ENCODE data around the gene DSTN. TPM values are rescaled to one million over a fixed set of nuclear protein-coding genes. Genes with fewer than 3 reads are reported as not detected.

The DSTN gene
- total RNA-seq, 1 experiment from 2014 or later: 378 TPM

DNA sequence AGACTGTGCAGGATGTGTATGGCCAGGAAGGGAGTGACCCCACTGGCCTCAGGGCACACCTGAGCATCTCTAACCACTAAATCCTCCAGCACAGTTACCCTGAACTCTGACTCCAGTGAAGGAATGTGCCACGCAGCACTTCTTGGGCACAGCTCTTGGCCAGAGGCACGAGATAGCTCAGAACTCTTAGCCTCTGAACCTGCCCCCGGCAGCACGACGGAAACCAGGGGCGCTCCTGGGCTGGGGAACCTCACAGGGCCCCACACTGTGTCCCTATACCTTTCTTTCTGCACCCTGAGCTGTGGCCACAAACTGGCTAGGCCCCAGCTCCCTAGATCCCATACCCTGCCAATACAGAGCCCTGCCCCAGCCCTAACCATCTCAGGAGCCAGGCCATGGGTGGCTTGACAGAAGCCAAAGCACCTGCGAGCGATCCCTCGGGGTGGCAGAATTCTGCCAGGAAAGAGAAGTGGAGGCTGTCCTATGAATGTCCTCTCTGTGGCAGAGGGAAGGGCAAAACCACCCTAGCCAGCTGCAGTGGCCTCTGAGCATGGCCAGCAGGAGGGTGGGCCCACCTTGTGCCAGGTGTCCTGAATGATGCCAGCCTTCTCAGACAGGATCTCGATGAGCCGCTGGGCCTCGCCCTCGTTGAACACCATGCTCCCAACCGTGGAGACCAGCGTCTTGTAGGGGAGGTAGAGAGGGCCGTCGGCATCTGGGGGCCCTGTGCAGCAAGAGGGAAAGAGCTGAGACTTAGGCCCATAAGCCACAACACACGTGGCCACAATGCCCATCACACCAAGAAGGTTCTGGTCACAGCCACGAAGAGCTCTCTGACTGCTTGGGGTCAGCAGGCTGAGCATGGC lies 72.8 kb downstream of the DSTN start:
- DNase-seq (ENCODE audit: low spot score): no peak
- in situ Hi-C loops (cut with HindIII; ENCODE audit: low sequenced_read_pairs): no loop called here

DNA sequence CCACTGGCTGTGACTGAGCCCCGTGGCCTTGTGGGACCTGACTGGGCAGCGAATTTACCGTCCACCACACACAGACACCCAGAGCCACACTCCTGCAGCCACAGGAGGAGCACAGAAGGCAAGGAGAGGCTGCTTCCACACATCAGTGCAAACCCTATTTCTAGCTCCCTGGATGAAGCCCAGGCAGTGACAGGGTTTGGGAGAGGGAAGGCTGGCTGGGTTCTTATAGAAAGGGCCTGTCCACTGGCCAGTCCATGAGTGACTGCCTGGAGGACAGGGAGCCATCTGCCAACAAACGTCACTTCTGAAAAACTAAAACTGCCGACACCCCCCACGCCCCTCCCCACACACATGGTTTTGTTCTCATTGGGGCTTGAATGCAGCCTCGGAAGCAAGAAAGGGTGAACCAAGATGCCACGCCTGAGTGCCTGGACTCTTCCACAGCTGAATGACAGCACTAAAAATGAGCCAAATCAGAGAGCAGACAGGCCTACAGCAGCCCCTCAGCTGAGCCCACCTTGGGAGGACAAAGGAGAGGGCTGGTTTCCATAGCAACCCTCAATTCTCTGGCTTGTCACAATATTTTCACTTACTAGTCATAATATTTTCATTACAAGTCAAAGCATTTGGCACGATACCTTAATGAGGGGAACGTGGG lies 73.8 kb downstream of the DSTN start:
- DNase-seq (ENCODE audit: low spot score): no peak
- in situ Hi-C loops (cut with HindIII; ENCODE audit: low sequenced_read_pairs): no loop called here

DNA sequence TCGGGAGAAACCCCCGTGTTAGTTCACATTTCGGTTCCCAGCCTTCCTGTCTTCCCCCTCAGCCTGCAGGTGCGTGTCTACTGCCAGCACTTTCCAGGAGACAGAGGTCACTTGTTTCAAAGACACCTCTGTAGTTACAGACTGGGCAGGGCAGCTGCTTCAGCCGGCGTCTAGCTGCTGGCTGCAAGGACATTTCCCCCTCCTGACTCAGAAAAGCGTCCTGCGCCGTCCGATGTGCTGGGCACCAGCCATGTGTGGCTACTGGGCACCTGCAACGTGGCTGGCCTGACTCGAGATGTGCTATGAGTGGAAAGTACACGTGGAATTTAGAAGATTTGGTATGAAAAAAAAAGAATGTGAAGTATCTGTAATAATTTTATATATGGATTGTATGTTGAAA lies 74.6 kb downstream of the DSTN start:
- DNase-seq (ENCODE audit: low spot score): no peak

GRCh38 chr20:17645010-17645409 lies 75.1 kb downstream of the DSTN start:
- no peak for DNase-seq (ENCODE audit: low spot score)
- in situ Hi-C loops (cut with HindIII; ENCODE audit: low sequenced_read_pairs): no loop called here

More for the DNA sequence above, 74.6 kb downstream of the DSTN start:
- in situ Hi-C loops (cut with HindIII; ENCODE audit: low sequenced_read_pairs): no loop called here

DNA sequence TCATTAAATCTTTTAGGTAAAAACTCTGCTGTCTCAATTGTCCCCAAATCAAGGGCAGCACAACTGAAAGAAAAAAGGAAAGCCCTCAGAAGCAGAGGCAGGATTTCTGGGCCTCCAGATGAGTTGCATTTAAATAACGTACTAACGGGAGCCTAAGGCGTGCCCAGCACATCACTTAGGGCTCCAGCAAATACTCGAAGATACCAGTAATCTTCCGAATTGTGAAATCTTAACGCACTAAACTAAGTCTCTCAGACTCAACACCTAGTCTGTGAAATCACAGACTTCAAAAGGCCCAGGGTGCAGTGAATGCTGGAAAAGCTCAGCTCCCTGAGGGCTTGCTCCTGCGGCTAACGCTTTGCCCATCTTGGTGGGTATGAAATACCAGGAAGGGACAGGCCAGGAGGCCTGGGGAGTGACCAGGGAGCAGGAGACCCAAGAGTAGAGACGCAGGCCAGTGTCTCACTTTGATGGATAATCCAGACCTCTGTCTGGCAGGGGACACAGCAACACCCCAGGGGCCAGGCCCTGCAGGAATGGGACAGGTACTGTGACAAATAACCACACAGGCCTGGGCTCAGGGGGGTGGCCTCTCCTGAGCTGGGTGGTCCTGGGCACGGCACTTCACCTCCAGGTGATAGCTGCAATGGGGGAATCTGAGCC lies 75.8 kb downstream of the DSTN start:
- in situ Hi-C loops (cut with HindIII; ENCODE audit: low sequenced_read_pairs): no loop called here
- no peak for DNase-seq (ENCODE audit: low spot score)

DNA sequence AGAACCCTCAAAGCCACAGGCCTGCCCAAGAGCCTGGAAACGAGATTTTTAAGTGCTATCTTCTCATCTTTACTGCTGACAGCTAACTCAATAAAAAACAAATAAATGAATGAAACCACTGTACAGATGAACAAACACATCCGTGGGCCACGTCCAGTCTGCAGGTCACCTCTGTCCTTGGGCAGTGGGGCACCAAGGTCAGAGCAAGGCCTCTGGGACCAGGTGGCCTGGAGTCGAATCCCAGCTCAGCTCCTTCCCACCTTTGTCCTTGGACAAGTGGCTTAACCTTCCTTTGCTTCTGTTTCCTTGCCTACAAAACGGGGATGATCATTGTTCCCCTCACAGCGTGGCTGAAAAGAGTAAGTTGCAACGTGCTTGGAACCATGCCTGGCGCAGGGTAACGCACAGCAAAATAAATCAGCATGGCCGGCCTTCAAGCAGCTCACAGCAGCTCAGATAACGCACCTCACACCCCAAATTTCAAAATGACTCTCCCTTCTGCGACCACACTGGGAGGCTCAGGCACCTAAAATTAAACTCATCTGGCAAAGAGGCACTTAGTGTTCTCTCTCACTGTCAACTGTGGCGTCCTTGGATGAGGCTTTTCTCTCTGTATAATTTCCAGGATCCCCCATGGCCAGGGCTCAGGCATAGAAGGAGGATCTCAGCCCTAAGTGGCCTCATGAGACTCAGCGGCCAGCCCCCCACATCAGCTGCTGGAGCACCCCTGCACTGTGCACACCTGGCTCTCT lies 76.5 kb downstream of the DSTN start:
- DNase-seq (ENCODE audit: low spot score): no peak
- in situ Hi-C loops (cut with HindIII; ENCODE audit: low sequenced_read_pairs): no loop called here

DNA sequence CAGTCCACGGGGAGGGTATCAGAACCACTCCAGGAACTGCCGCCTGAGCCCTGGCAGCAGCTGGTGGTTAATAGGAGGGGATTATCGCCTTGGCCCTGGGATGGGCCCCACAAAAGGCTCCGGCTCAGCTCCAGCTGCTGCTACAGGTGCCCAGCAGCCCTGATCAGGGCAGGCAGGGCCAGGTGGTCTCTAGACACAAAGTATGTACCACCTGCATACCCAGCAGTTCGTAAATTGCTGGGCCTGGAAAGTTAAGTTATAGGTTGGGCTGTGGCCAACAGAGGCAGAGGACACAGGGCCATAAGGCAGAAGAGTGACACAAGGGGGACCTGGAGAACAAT lies 77.1 kb downstream of the DSTN start:
- in situ Hi-C loops (cut with HindIII; ENCODE audit: low sequenced_read_pairs): no loop called here
- DNase-seq (ENCODE audit: low spot score): no peak

DNA sequence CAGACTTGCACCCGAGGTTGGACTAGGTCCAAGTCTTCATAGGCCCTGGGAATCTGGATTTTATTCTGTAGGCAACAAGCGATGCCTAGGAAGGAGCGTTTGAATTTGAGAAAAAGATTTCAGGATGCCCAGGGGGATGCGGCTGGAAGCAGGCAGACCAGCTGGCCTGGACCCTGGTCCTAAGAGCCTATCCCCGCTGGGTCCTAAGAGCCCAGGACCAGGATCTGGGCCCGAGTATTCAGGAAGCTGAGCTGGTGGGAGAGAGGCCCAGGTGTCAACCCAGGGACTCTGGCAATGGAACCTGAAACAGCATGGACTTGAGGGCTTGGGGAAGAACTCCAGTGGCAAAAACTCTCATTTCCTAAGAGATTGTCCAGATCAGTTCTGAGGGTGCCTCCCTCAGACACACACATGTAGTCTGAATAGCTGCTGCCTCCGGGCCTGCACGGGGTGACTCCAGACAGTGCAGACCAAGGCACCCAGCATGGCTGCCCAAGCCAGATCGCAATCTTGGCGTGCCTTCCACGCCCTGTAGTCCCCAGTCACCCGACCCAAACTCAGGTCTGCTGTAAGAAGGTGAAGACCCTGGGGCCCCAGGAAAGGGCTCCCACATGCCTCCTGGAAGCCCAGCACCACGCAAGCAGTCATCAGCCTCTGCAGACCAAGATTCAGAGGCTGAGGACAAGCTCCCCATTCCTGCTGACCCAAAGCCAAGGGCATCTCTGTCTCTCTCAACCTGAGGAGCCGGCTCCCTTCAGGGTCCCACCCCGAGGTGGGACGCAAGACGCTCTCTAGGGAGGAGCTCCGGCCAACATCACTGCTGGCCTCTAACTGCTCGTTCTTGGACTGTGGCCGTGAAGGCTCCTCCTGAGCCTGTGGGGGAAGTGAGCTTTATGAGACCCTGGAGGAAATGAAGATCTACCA lies 77.8 kb downstream of the DSTN start:
- in situ Hi-C loops (cut with HindIII; ENCODE audit: low sequenced_read_pairs): no loop called here
- DNase-seq (ENCODE audit: low spot score): no peak

DNA sequence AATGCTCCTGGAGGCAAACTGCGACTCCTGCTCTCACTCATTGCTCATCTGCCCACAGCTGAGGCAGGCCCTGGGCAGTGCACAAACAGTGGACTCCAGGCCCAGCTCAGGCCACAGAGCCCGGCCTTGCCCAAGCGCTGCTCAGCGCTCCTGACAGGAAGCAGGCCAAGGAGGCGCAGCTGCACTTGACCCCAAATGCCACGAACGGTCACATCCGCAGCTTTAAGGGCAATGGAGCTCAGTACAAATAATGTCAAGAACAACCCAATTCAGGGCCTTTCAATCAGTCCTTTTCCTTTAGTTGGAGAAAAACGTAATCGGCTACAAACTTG lies 78.4 kb downstream of the DSTN start:
- in situ Hi-C loops (cut with HindIII; ENCODE audit: low sequenced_read_pairs): no loop called here
- DNase-seq (ENCODE audit: low spot score): no peak

DNA sequence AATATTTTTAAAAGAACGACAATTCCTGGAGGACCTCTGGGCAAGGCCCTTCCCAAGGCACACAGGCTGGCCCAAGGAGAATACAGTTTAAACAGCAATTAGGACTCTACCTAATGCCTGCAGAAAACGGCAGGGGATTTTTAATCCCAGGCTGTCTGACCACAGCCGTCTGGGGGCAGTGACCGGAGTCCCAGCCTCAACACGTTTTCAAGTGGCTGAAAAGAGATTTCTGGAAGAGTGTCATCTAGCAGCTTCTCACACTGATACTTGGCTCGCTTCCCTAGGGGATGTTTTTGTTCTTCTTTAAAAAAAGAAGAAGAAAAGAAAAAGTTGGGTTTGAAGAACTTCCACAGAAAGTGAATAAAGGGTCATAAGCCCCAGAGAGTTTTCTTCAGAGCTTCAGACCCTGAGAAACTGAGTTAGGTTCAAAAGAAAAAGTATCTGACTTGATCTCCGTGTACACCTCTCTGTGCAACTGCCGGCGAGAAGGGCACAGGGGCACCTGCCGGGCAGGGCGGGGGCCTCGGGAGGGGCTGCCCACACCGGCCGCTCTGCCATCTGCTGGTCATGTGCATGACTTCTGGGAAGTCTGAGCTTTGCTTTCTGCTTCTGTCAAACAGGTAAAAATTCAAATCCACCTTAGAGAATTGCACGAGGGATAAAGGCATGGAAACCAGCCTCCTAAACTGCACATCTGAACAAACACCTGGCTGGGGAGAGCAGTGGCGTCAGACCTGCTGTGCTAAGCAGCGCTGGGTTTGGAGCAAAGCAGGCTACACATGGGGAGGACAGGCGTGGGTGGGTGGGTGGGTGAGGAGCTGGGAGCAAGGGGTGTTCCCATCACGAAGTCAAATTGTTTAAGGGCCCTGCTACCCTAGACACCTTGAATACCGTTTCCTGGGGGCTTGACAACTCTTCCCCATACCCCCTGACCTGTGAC lies 79.2 kb downstream of the DSTN start:
- peak; percentile 60 for DNase-seq (ENCODE audit: low spot score)
- in situ Hi-C loops (cut with HindIII; ENCODE audit: low sequenced_read_pairs): no loop called here

- in situ Hi-C loops (cut with HindIII; ENCODE audit: low sequenced_read_pairs): no loop called here
These were observed 80.6 kb downstream of the DSTN start for GRCh38 chr20:17650301-17651128.

GRCh38 chr20:17651129-17651759 lies 81.4 kb downstream of the DSTN start:
- in situ Hi-C loops (cut with HindIII; ENCODE audit: low sequenced_read_pairs): no loop called here
- no peak for DNase-seq (ENCODE audit: low spot score)

More at GRCh38 chr20:17650301-17651128, 80.6 kb downstream of the DSTN start:
- DNase-seq (ENCODE audit: low spot score): no peak

- peak; percentile 32 for DNase-seq (ENCODE audit: low spot score)
- in situ Hi-C loops (cut with HindIII; ENCODE audit: low sequenced_read_pairs): no loop called here
These were observed 82.0 kb downstream of the DSTN start for GRCh38 chr20:17651760-17652388.

GRCh38 chr20:17652411-17652810 lies 82.5 kb downstream of the DSTN start:
- no peak for DNase-seq (ENCODE audit: low spot score)
- in situ Hi-C loops (cut with HindIII; ENCODE audit: low sequenced_read_pairs): no loop called here

DNA sequence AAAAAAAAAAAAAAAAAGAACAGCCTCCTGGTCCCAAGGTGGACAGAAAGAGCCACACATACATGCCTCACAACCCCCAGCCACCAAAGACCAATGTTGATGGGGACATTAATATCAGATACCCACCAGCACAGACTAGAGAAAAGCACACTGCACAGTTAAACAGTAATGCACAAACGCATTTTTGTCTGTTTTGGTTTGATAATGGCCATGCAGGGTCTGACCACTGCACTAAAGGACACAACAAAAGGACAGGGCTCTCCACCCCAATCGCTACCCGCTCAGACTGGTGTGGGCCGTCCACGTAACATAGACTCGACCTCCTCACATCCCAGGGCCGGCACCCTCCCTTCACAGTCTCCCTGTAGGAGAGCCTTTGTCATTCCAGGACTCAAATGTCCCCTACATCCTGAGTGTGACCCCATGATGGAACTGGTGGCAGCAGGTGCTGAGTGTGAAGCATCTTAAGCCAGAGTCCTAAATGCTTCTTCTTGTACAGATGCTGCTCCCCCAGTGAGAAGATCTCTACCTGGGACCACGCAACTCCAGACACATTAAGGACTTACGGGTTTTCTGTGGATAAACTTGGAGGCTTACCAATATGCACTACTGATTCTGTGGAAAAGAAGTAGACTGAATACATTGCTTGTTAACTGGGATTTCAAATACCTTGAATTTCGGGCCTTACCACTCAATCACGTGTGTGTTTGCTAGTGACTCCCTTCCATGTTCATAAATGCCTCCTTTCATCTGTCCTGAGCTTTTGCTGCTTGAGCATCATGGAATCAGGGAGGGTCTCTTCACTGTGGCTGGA lies 84.2 kb downstream of the DSTN start:
- in situ Hi-C loops (cut with HindIII; ENCODE audit: low sequenced_read_pairs): no loop called here
- no peak for DNase-seq (ENCODE audit: low spot score)

Data from G401 (cell line).